RWPE1 (cell line): ENCODE results near the gene LMAN2.
"Not testable (repeated sequence)": the region's sequence is repeated elsewhere in the genome, so short reads cannot be mapped to it uniquely, and the experiment has no call there.

Experiments
- CTCF ChIA-PET: fragments of 350-600 bp; sonication (Branson Sonifier 250); formaldehyde crosslinking; extraction: SDS; loops from one replicate; lab custom pipeline; 2021; lab: Yijun Ruan, JAX
- POLR2A ChIA-PET: fragments of 400-600 bp; formaldehyde crosslinking; extraction: SDS; loops from one replicate; lab custom pipeline; 2020; ENCODE audit warnings: antibody characterized with exemption; ENCODE audit not compliant: low non-redundant PET; lab: Yijun Ruan, JAX
- DNase-seq: peaks from one replicate; pipeline ENCODE4 v3.0.0; 2012; ENCODE audit warnings: low spot score
- H3K27ac ChIP-seq: fragments of 450-650 bp; 2 replicates; pipeline ENCODE4 v1.5.1; 2017
- CTCF ChIP-seq: fragments of 450-650 bp; conservative IDR thresholded peaks from 2 replicates; pipeline ENCODE4 v1.5.1; 2017; ENCODE audit warnings: low read depth, mild to moderate bottlenecking

Gene LMAN2

GRCh38 chr5:177382423-177383029, 31.1 kb upstream of the LMAN2 start:
- no peak for DNase-seq
- H3K27ac ChIP-seq = no peak overlapping the region
- ChIA-PET POLR2A (no interaction called here), CTCF (interaction anchor here (0.6 to 1.3 kb wide), 5 partner anchors 11 to 268 kb away, joined by 3 to 11 read pairs (median 7); no protein-coding TSS in a partner anchor)
- TF ChIP-seq CTCF = no peak

- TF ChIP-seq CTCF = no peak
- no peak overlapping the region for H3K27ac ChIP-seq
- DNase-seq = no peak
- ChIA-PET POLR2A (no interaction called here), CTCF (no interaction called here)
These were observed 29.3 kb upstream of the LMAN2 start for GRCh38 chr5:177380805-177381126.

GRCh38 chr5:177378884-177379883, 27.7 kb upstream of the LMAN2 start:
- ChIA-PET POLR2A (interaction anchor here (0.6 kb wide), 1 partner anchor 30 kb away, joined by 7 read pairs; no protein-coding TSS in a partner anchor), CTCF (interaction anchor here (0.5 to 2.4 kb wide), 8 partner anchors 9 to 352 kb away, joined by 3 to 8 read pairs (median 3); no protein-coding TSS in a partner anchor)
- TF ChIP-seq CTCF = no peak
- H3K27ac ChIP-seq = no peak overlapping the region; the same call in 1 of the 2 replicates
- peak; percentile 75 for DNase-seq

GRCh38 chr5:177377851-177378776, 26.6 kb upstream of the LMAN2 start:
- ChIA-PET POLR2A (interaction anchor here (0.6 to 0.8 kb wide), 2 partner anchors 10 to 11 kb away, joined by 3 to 5 read pairs; no protein-coding TSS in a partner anchor), CTCF (interaction anchor here (0.5 to 2.4 kb wide), 8 partner anchors 9 to 590 kb away, joined by 3 to 8 read pairs (median 3); no protein-coding TSS in a partner anchor)
- no peak for DNase-seq
- H3K27ac ChIP-seq = peak overlapping the region; percentile 1; the same call in 1 of the 2 replicates
- TF ChIP-seq CTCF = no peak

- no peak overlapping the region for H3K27ac ChIP-seq
- POLR2A ChIA-PET = no interaction called here
- CTCF ChIA-PET = no interaction called here
- DNase-seq = no peak
- no peak for TF ChIP-seq CTCF
These were observed 24.6 kb upstream of the LMAN2 start for GRCh38 chr5:177376107-177376506.

- peak overlapping the region; percentile 89 for H3K27ac ChIP-seq
- DNase-seq, CTCF ChIA-PET, POLR2A ChIA-PET: not testable (repeated sequence)
These were observed 24.0 kb upstream of the LMAN2 start for GRCh38 chr5:177375516-177375915.
